ENCODE data around the gene ENTPD3. TPM values are rescaled to one million over a fixed set of nuclear protein-coding genes. Genes with fewer than 3 reads are reported as not detected.

The ENTPD3 gene
- total RNA-seq, 2 experiments from 2014 or later: not detected

GRCh38 chr3:40476478-40477470 lies 89.8 kb downstream of the ENTPD3 start, which contains the start of gene ZNF619:
TSS of gene ZNF619 (plus strand) at chr3:40477122. CDS start at chr3:40477980, 858 bp downstream.
- peak within 1 kb of the TSS; percentile 42; the same call in 1 of the 2 replicates for H3K4me2 ChIP-seq (ENCODE audit: low read length)
- no peak within 1 kb of the TSS for H3K27ac ChIP-seq (ENCODE audit: low read depth, low read length, poor library complexity, severe bottlenecking)
- CTCF ChIA-PET (ENCODE audit: unreplicated experiment): no interaction called here
- H3K36me3 ChIP-seq (ENCODE audit: insufficient read depth, low read length): no peaks in the 10 kb centered on the region
- H3K9me3 ChIP-seq (ENCODE audit: low read length): no peaks in the 10 kb centered on the region
- DNase-seq (ENCODE audit: low spot score): no peak
- H4K20me1 ChIP-seq (ENCODE audit: insufficient read depth, low read length): no peaks in the 10 kb centered on the region
- no TSS peak for BruUV-seq (replicated peaks)
- H3K79me2 ChIP-seq (ENCODE audit: insufficient read depth, low read depth, low read length): no peaks in the 10 kb centered on the region
- TF ChIP-seq EZH2phosphoT487 (IDR thresholded peaks at IDR 0.05; ENCODE audit: borderline replicate concordance, low read depth, low read length): no peak
- TF ChIP-seq, protein P1, sequence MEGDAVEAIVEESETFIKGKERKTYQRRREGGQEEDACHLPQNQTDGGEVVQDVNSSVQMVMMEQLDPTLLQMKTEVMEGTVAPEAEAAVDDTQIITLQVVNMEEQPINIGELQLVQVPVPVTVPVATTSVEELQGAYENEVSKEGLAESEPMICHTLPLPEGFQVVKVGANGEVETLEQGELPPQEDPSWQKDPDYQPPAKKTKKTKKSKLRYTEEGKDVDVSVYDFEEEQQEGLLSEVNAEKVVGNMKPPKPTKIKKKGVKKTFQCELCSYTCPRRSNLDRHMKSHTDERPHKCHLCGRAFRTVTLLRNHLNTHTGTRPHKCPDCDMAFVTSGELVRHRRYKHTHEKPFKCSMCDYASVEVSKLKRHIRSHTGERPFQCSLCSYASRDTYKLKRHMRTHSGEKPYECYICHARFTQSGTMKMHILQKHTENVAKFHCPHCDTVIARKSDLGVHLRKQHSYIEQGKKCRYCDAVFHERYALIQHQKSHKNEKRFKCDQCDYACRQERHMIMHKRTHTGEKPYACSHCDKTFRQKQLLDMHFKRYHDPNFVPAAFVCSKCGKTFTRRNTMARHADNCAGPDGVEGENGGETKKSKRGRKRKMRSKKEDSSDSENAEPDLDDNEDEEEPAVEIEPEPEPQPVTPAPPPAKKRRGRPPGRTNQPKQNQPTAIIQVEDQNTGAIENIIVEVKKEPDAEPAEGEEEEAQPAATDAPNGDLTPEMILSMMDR (conservative IDR thresholded peaks at IDR 0.05; ENCODE audit: low read length): no peak
- 0 out of 2 replicates have a peak within 1 kb of the TSS, but pooled peaks have one; percentile 18 for H2AFZ ChIP-seq (ENCODE audit: low read length)
- POLR2A ChIA-PET: interaction anchor here (1.0 to 1.6 kb wide), 2 partner anchors 18 to 47 kb away, joined by 3 to 6 read pairs; no protein-coding TSS in a partner anchor
- H3K4me3 ChIP-seq (ENCODE audit: low read depth, low read length, poor library complexity, severe bottlenecking): no peak within 1 kb of the TSS
- H3K4me1 ChIP-seq (ENCODE audit: insufficient read depth, low read length, poor library complexity, severe bottlenecking): no peaks in the 10 kb centered on the region
- intact Hi-C loops (cut with micrococcal nuclease; ENCODE audit: unreplicated experiment): no loop called here
- no peaks in the 10 kb centered on the region for H3K9me2 ChIP-seq (ENCODE audit: insufficient read depth, low read length)

DNA sequence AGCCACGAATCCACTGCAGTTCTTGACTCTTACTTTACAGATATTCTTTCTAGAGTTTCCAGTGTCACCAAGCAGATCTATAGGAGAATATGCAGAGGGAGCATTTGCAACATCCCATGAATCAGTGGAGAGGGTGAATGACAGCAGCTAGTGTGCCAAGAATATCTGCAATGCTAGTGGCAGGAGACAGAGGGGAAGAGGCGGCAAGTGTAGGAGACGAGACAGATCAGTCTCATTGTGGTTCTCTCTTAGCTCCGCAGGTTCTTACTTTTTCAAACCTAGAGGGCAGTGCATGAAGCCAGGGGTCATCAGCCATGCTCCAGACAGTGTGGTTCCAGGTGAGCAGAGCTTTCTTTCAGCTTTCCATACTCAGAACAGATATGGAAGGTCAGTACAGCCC lies 90.7 kb downstream of the ENTPD3 start:
- POLR2A ChIA-PET: interaction anchor here (1.0 to 1.6 kb wide), 3 partner anchors 17 to 46 kb away, joined by 3 to 6 read pairs (median 4); no protein-coding TSS in a partner anchor
- no peak for TF ChIP-seq EZH2phosphoT487 (IDR thresholded peaks at IDR 0.05; ENCODE audit: borderline replicate concordance, low read depth, low read length)
- TF ChIP-seq, protein P1 (conservative IDR thresholded peaks at IDR 0.05; ENCODE audit: low read length): no peak
- Histone ChIP-seq H3K4me1 (ENCODE audit: insufficient read depth, low read length, poor library complexity, severe bottlenecking) (no peaks in the 10 kb centered on the region), H3K27ac (ENCODE audit: low read depth, low read length, poor library complexity, severe bottlenecking) (no peak overlapping the region), H2AFZ (ENCODE audit: low read length) (no peak overlapping the region), H3K79me2 (ENCODE audit: insufficient read depth, low read depth, low read length) (no peaks in the 10 kb centered on the region), H3K9me3 (ENCODE audit: low read length) (no peaks in the 10 kb centered on the region), H3K36me3 (ENCODE audit: insufficient read depth, low read length) (no peaks in the 10 kb centered on the region), H4K20me1 (ENCODE audit: insufficient read depth, low read length) (no peaks in the 10 kb centered on the region), H3K4me3 (ENCODE audit: low read depth, low read length, poor library complexity, severe bottlenecking) (no peak overlapping the region), H3K9me2 (ENCODE audit: insufficient read depth, low read length) (no peaks in the 10 kb centered on the region), H3K4me2 (ENCODE audit: low read length) (peak overlapping the region; percentile 42; the same call in 1 of the 2 replicates)
- CTCF ChIA-PET (ENCODE audit: unreplicated experiment): no interaction called here
- intact Hi-C loops (cut with micrococcal nuclease; ENCODE audit: unreplicated experiment): no loop called here
- DNase-seq (ENCODE audit: low spot score): no peak
- no TSS peak for BruUV-seq (replicated peaks)

Other genes starting within 250 kb of the ENTPD3 start
- gene EIF1B, start 77.5 kb upstream of the ENTPD3 start, total RNA-seq (2014; rRNA removed; shearing (Covaris generic)): 14.0 and 14.5 TPM in 2 replicates
- 65.0 and 71.0 TPM in 2 replicates for gene EIF1B, start 77.5 kb upstream of the ENTPD3 start, total RNA-seq (2022)
- gene RPL14, start 70.2 kb downstream of the ENTPD3 start, total RNA-seq (2014; rRNA removed; shearing (Covaris generic)): 943 and 1,275 TPM in 2 replicates
- 2,858 and 3,153 TPM in 2 replicates for gene RPL14, start 70.2 kb downstream of the ENTPD3 start, total RNA-seq (2022)
- gene ZNF619, start 89.9 kb downstream of the ENTPD3 start, total RNA-seq (2014; rRNA removed; shearing (Covaris generic)): 0.10 and 0.16 TPM in 2 replicates
- gene ZNF619, start 89.9 kb downstream of the ENTPD3 start, total RNA-seq (2022): 0.80 and 1.3 TPM in 2 replicates
- not detected in 2 replicates for gene ZNF620, start 118.9 kb downstream of the ENTPD3 start, total RNA-seq (2014; rRNA removed; shearing (Covaris generic))
- 0.27 and 0.65 TPM in 2 replicates for gene ZNF620, start 118.9 kb downstream of the ENTPD3 start, total RNA-seq (2022)
- 4.8 and 5.0 TPM in 2 replicates for gene ZNF621, start 137.8 kb downstream of the ENTPD3 start, total RNA-seq (2014; rRNA removed; shearing (Covaris generic))
- 19.6 and 22.0 TPM in 2 replicates for gene ZNF621, start 137.8 kb downstream of the ENTPD3 start, total RNA-seq (2022)

Measured in OCI-LY7 (cell line).